HG02852 (cell line): ENCODE results near the gene BRMS1.
"Not testable (repeated sequence)": the region's sequence is repeated elsewhere in the genome, so short reads cannot be mapped to it uniquely, and the experiment has no call there.

Experiments
- ATAC-seq: cut with Tn5 transposase; IDR thresholded peaks from one replicate; pipeline ENCODE4 v1.9.1; 2021; ENCODE audit warnings: mild to moderate bottlenecking, moderate library complexity; ENCODE audit not compliant: unreplicated experiment

Gene BRMS1

GRCh38 chr11:66344550-66345315, at the start of gene BRMS1:
TSS of gene BRMS1 (minus strand) at chr11:66345104. CDS start at chr11:66342234, 2,870 bp downstream.
- ATAC-seq = peak; percentile 69

DNA sequence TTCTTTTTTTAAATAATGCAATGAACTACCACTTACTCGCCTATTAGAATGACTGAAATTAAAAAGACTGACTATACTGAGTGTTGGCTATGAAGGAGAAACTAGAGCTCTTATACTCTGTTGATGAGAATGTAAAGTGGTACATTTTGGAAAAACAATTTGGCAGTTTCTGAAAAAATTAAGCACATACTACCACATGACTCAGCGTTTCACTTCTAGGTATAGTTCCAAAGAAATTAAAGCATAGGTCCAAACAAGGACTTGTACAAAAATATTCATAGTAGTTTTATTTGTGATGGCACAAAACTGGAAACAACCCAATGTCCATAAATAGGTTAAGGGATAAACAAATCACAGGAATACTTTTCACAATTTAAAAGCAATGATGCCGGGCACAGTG, 49.0 kb upstream of the BRMS1 start:
- no peak for ATAC-seq

GRCh38 chr11:66391322-66391721, 46.4 kb upstream of the BRMS1 start:
- ATAC-seq = no peak

- ATAC-seq = no peak
These were observed 44.0 kb upstream of the BRMS1 start for GRCh38 chr11:66388780-66389386.

GRCh38 chr11:66386171-66387069, 41.5 kb upstream of the BRMS1 start:
- no peak for ATAC-seq

- not testable (repeated sequence) for ATAC-seq
These were observed 39.4 kb upstream of the BRMS1 start for GRCh38 chr11:66384316-66384715.

- not testable (repeated sequence) for ATAC-seq
These were observed 35.4 kb upstream of the BRMS1 start for GRCh38 chr11:66380264-66380663.

GRCh38 chr11:66373690-66374287, 28.9 kb upstream of the BRMS1 start:
- ATAC-seq = not testable (repeated sequence)

GRCh38 chr11:66373265-66373664, 28.4 kb upstream of the BRMS1 start:
- ATAC-seq = no peak

GRCh38 chr11:66371627-66372415, 26.9 kb upstream of the BRMS1 start, which contains the start of gene SLC29A2:
TSS of gene SLC29A2 (minus strand) at chr11:66371760. CDS start at chr11:66371591, 169 bp downstream.
- peak; percentile 66 for ATAC-seq

DNA sequence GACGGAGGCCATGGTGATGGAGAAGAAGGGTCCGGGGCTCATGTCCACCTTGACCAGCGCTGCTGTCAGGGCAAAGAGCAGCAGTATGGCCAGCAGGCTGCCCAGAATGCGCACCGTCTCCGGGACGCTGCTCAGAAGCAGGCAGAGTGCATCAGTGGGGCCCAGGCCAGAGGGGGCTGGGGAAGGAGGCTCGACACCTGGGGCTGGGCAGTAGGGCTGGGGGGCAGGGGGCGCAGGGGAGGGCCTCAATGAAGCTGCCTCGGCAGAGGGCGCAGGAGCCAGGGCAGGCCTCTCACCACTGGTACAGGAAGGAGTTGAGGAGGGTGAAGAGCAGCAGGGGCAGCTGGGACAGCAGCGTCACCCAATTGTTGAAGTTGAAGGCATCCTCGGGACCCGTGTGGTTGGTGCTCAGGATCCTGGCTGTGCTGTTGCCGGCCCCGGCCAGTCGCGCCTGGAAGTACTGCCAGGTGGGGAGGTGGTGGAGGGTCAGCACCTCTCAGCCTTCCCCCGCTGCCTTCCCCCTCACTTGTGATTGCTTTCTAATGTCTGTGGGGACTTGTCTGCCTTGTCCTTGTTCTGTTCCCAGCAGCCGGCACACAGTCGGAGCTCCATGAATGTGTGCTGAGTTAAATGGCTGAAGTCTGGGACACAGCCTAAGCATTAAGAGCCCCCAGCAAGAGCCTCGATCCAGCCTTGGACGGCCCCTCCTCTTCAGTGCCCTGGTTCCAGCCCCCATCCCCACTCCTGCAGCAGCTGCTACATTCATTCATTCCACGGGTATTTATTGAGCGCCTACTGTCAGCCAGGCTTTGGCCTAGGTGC, 24.4 kb upstream of the BRMS1 start:
- no peak for ATAC-seq

GRCh38 chr11:66368484-66368883, 23.6 kb upstream of the BRMS1 start:
- ATAC-seq = no peak

DNA sequence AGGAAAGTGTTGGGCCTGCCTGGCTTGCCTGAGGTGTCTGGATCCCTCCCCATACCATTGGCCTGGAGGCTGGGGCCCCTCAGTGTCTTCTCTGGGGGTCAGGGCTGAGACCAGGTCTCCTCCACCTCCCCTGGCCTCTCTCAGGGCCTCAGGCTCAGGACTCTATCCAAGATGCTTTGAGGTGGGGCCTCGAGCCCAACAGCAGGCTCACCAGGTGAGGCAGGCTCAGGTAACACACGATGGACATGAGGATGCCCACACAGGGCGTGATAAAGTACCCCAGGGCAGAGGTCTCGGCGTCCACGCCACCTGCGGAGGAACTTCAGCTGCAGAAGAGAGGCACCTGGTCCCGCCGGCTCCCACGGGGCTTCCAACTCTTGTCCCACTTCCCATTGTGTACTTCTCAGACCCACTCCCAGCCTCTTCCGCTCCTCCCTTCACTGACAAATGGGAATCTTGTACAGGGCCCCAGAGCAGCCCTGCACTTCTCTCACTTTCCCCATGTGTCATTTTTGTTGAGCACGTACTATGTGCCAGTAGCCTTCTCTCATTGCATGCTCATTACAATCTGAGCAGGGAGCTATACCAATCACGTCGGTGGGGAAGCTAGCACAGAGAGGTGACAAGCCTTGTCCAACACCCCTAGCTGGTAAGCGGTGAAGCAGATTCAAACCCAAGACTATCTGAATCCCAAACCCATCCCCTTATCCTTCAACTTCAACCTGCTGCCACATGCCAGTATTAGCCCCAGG, 22.8 kb upstream of the BRMS1 start:
- no peak for ATAC-seq

DNA sequence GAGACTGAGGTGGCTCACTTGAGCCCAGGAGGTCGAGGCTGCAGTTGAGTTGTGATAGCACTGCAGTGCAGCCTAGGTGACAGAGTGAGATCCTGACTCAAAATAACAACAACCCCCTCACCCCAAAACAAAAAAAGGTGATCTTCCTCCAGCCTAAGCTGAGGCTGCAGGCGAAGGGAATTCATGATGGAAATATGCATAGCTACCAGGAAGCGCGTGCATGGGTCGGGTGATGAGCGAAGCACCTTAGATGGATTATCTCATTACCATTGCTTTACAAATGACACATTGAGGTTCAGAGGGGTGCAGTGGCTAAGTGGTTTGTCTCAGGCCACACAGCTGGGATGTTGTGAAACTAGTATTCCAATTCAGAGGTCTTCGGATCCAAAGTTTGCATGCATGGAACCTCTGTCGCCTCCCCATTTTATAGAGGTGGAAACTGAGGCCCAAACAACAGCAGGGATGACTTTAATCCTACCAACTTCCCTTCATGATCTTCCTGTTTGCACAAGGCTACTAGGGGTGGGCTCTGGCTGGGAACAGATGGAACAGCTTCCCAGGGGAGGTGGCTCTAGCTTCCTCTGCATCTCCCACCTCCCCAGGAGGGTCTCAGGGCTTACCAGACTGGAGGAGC, 22.1 kb upstream of the BRMS1 start:
- no peak for ATAC-seq

DNA sequence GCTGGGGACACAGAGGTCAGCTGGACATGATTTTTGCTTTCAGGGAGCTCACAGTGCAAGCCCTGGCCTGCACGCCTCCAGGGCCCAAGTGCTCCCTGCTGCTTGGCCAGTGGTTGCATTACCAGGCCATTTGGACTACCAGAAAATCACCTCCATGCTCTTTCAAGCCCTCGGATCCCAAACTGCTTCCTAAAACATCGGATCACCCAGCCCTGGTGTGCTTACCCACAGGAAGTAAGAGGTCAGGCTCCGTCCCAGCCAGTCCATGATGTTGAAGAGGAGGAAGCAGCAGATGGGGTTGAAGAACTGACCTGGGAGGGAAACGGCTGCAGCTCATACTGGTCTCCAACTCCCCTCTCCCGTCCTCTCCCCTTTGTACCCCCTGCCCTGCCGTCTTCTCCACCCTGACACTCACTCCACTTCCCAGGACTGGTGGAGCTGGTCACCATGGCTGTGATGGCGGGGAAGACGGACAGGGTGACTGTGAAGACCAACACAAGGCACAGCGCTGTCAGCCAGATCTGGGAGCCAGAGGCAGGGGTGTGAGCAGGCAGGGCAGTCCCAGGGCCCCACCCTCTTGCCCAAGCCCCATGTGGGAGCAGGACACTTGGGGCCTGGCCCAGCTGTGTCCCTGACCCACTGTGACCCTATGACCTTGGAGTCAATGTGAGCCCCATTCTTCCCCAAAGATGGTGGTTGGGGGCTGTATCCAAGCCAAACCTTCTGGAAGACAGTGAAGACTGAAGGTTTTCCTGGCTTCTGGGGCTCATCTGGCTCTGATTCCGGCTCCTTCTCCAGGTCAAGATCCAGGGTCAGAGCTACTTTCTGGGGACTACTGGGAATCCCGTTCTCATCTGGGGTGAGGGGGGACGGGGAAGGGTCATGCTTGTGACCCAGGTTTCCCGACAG, 21.1 kb upstream of the BRMS1 start:
- no peak for ATAC-seq

DNA sequence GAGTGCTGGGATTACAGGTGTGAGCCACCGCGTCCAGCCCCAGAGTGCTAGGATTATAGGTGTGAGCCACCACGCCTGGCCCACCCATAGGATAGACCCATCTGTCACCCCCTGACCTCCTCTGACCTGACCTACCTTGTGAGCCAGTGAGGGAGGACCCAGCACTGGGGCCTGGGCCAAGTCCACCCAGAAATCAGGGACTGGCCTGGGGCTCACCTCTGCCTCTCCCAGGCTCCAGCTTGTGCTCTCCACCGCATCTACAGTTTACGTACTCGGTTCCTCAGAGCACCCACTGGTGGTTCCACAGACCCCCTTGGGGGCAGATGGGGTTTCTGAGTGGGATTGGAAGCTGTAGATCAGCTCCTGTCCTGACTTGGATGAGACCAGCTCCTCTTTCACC, 20.3 kb upstream of the BRMS1 start:
- ATAC-seq = no peak
